ENCODE results near the gene RASEF.

RASEF gene

DNA sequence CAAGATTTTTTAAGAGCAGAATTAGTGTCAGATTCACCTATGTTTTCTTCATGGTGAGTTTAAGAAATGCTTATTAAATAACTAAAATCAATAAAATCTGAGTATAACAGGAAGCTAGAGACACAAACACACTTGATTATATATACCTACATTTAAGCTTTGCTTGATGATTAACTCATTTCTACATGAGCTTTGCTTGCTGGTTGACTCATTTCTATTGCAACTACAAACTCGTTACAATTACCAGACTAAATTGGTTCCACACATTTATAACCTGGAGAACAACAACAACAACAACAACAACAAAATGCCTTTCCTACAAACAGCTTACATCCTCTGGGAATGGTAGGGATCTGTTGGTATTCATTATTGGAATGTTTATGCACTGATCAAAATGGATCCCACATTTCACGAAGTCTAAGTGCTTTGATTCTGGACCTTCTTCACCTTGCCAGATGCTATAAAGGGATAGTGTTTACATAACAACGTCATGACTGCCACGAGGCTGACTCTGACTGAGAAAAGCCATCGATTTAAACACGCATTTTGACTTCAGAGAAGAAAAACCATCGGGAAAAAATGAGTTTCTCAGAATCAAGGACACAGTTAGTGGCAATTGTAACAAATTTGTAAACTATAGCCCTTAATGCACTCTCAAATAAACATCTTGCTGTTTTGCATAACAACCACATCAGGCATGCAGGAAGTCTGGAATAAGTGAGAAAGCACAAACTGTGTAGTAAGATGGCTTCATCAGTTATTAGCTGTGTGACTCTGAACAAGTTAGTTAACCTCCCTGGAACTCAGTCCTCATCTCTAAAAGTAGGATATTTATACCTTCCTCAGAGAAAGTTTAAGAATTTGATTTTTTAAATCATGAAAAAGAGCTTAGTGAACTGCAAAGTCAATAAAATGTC lies 49.8 kb downstream of the RASEF start:
- DNase-seq: no peak

DNA sequence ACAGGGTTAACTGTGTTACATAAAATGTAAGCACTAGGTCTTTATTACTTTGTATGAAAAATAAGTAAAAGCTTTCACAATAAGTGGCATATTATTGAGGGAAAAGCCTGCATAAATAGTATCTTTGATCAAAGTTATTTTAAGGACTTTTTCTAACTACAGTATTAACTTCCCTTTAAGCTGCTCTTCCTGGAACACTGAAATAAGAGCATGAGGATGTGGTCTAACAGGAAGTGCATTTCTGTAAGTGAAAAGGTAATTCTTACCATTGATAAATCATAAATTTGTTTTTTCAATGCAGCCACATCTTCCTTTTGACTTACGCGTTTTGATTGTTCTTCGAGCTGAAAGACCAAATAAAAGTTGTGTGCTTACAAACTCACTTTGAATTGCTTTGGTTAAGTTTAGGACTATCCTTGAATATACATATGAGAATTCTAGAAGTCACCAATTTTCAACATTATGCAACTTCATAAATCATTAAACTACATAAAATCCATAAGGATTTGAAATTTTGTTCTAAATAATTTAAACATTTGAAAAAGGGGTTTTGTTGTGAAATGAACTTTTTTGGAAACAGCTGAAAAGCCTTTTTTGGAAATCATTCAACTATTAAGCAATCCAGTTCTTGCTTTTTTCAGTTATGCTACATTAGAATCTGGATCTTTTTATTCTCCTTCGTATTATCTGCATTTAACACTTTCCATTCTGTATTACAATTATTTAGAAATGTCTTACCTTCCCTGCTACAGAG lies 50.6 kb downstream of the RASEF start:
- DNase-seq: no peak

DNA sequence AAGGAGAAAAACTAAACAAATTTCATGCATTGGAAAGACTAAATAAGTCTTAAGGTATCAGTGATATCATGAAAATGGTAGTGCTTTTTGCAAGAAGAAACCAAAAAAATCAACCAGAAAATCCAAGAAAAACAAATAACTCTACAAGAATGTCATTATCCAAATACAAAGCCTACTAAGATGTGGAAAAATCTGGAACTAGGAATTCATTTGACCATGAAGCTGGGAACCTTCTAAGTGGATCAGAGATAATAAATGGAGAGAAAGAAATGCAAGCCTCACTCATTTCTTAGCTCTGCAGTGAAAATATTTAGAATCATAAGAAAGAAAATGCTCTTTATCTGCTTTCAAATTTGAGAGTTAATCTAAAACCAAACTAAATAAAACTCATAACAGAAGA lies 51.3 kb downstream of the RASEF start:
- no peak for DNase-seq

DNA sequence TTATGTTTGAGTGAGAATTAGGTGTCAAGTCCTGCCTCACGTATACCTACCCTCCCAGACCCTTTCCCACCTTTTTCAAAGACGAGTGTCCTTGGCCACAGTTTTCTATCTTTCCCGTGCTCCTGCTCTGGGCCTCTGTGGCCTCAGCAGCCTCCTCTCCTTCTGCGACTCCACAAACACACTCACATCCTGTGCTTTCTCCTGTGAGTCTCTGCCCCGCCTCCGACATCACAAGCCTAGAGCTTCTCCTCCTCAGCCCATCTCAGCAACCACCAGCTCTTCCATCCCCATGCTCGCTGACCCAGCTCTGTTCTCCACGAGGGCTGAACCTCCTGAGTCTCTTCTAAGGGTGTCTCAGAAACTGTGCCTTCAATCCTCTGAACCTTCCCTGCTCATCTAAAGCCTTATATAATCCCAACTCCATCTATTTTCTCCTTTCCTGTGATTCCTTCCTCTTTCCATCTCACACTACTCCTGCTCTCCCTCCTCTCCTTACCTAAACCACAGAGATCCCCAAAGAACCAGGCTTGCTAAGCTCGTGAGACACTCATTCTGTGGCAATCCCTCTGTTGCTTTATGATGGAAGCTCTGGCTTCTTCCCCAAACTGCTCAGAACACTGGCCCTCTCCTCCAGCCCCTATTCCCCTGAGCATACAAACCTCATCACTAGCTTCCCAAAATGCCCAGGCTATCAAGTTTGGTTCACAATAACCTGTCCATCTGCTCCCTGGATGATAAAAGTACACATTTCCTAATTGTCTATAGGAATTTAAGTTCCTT lies 55.2 kb downstream of the RASEF start:
- no peak for DNase-seq

DNA sequence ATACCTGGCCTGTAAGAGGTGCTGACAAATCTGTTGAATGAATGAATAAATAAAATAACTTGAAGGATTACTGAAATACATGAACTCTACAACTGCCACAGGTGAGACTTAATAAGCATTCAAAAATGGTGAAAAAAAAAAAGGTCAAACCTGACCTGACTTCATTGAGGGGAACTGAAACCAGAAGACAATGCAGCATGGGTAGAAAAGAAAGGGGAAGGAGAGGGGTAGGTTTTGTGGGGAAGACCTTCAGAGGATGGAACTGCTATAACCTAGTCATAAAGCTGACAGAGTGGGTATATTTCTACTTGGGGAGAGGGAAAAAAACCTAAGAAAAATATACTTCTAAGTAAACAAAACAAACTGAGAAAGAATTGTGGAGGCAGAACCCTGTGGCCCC lies 56.6 kb downstream of the RASEF start:
- no peak for DNase-seq

DNA sequence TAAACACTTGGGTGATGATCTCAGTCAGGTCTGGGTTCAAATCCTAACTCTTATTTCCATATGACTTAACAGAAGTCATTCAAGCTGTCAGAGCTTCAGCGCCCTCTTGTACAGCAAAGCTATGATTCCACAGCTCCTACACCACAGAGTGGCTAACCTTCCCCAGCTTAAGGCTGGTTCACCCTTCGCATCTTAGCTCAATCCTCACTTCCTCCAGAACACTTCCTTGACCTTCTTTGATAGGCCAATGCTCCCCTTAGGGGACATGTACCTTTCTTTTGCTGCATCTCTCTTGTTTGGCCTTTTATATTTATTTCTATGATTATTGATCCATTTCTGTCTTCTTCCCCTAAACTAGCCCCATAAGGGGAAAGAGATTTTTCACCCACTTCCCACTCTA lies 57.0 kb downstream of the RASEF start:
- no peak for DNase-seq

DNA sequence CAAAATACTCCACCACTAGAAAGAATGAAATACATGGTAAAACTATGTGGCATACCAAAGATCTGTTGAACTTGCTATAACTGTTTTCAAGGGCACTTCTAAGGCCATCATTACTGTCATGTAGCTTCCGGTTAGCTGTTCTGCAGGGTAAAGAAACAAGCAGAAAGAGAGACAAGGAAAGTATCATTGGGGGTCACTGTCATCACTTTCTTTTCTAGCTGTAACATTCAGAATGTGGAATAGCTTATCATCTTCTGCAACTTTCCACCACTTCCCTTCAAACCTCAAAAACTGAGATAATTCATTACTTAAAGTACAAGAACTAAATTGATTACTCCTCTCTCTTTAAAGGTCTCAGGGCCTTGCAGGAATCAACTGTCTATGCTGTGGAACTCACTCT lies 57.6 kb downstream of the RASEF start:
- DNase-seq: no peak

DNA sequence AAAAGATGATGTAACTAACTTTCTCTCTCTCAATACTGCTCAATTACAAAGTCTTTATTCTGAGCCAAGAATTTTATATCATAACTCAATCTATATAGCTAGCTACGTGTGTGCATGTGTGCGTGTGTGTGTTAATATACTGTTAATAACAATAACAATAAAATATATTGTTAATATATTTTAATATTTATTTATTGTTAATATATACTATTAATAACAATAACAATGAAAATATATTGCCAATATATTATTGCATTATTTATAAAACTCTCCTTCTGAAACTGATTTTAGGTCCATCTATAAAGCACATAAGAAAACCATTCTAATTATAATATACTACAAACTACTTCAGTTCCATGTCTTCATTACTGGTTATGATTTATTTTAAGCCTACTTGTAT lies 60.6 kb downstream of the RASEF start:
- DNase-seq: no peak

DNA sequence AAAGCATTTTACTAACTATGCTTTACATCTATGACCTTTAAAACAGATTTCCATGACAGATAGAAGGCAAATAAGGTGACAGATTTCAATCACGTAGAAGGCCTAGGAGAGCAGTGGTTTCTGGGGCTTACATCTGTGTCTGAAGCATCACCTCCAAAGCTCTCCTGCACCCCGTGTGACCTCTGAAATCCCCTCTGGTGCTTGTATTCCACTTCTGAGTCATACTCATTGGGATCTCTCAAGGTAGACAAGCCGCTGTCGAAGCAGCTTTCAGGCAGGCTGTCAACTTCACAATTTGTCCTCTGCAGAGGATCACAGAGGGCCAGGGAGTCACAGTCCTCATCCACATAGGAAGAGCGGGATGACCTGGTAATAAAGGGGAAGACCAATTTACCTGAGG lies 62.2 kb downstream of the RASEF start:
- DNase-seq: no peak

DNA sequence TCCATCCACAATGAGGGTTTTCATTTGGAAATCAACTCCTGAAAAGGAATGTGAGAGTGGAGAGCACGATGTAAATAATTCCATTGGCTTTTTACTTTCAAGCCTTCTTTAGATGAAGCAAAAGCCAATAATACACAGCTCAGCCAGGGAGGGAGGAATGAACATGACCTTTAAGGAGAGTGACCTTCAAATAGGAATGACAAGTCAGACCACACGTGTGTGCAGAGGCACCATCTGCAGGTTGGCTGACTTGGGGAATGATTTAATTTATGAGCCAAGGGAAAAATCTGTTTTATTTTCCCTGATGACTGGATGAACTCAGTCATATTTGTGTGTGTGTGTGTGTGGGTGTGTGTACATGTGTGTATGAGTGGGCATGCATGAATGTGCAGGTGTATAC lies 64.5 kb downstream of the RASEF start:
- no peak for DNase-seq

DNA sequence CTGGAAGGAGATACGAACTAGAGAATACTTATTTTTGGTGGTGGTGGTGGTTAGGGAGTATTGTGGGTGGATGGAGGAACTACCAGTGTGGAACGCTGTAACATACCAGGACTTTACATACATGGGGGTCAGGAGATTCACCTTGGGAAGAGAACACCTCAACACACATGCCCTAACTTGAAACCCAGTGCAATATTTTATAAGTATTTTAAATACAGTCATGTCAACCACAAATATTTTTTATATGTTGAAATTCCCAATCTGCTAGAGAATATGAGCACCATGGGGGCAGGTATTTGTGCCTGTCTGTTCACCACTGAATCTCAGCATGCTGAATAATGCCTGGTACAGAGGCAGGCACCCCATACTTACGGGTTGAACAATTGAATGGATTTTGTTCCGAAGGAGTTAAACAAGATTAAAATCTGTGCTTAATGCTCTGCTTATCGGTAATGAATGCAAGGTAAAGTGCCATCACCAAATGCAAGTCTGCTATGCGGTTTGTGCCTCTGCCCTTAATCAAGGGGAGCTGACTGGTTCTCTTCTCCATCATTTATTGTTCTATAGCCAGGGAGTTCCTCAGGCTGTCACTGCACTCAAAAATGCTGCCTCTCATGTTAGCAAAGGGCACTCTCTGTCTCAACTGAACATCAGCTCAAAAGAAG lies 65.3 kb downstream of the RASEF start:
- no peak for DNase-seq

DNA sequence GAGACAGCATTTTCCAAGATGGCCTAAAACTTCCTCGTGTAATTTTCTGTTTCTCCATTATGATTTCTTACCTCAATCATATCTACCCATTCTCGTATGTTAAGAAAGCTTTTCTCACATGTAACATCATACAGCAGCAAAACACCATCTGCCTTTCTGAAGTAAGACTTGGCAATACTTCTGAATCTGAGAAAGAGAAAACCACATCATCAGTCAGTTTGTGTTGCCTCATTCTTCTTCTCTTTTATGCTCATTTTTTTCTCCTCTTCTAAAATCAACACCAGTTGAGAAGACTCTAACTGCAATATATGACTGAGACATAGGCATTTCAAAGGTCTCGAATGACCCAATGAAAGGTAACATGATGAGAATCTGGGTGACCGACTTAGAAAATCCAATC lies 66.0 kb downstream of the RASEF start:
- DNase-seq: no peak

DNA sequence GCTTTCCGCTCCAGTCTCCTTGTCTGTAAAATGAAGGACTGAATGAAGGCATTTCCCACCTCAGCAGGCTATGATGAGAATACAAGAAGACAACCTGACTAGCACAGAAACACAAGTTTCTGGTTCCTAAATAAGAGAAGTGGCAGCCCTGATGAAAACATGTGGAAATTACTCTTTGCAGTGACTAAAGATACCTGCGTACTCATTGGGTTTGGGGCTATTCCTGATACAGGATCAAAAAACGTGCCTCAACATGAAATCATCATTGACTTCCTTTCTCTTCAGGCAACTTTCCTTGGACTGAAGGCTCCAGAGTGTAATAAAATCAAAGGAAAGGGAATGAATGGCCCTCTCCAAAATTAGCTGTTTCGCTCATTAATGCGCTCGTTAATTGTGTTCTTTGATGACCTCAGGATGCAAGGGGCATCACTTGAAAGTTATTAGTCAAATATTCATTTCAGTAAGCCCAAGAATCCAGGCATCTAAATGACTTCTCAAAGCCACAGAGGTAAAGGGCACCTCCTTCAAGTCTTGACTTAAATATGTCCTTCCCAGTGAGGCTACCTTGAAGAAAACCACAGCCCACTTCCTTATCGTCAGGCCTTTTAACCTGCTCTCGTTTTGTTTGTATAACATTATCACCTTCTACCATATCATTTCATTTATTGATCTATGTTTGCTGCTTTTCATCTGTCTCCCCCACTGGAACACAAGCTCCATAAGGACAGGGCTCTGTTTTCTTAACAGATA lies 68.9 kb downstream of the RASEF start:
- DNase-seq: no peak

DNA sequence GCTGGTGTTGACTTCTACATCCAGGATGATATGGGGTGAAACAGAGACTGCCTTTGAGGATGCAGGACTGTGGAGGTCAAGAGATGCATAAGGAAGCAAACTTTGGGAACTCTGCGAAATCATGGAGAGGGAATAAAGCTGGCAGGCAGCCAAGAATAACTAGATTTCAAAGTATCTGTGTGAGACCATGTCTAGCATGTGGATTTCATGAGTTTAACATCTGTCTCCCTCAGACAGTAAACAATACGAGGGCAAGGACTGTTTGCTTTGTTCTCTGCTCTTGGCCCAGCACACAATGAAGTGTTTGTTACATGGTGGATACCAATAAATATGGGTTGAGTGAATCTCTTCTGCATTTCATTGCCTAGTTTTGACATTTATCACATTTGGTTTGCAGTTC lies 71.3 kb downstream of the RASEF start:
- DNase-seq: no peak

DNA sequence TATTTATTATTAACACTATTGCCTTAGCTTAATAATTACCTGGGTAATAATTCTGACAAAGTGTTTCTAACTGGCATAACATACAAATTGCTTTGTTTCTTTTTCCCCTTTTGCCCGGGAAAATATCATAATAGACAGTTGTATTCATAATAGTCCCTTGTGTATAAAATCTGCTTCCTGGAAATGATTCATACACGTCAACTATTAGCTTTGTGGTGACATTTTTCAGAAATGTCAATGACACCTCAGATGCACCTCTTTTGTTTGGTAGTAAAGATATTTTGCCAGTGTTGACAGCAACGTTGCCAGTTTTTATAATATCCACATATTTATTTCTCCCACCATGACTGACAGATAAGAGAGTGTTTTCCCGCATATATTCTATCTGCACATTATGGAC lies 73.0 kb downstream of the RASEF start:
- no peak for DNase-seq

DNA sequence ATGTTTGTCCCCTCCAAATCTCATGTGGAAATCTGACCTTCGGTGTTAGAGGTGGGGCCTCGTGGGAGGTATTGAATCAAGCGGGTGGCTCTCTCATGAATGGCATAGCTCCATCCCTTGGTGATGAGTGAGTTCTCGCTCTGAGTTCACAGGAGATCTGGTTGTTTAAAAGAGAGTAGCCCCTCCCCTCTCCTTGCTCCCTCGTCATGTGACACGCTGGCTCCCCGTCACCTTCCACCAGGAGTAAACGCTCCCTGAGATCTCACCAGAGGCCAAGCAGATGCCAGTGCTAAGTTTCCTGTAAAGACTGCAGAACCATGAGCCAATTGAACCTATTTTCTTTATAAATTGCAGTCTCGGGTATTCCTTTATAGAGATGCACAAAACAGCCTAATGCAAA lies 74.5 kb downstream of the RASEF start:
- no peak for DNase-seq

DNA sequence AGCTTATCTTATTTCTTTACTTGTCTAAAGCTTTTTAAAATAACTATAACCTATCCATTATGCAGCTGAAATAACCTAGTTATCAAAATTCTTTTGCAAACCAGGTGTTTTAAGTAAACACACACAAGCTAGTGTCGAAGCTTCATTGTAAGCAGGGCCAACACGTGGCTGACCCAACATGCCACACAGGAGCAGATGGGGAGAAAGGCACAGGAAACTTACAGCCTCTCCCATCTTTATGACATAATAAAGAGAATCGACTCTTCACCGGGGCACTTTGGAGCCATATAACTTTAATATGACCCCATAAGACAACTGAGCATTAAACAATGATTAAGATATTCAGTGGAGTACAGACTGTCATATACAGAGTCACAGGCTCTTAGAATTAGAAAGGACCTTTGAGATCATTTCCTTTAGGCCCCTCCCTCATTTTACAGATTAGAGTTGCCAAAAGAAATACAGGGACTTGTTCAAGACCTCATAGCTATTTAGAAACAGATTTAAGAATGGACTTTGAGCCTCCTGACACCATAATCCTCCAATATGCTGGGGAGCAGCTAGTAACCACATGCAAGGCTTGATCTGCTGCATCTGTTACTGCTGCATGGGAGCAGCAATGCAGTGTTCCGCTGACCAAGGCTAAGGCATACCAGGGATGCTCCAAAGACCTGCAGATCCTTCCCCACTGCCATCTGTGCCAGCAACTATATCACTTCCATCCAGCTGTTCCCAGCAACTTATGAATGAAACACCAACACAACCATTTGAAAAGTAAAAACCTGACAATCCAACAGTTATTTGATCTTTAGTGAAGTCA lies 75.4 kb downstream of the RASEF start:
- DNase-seq: no peak

DNA sequence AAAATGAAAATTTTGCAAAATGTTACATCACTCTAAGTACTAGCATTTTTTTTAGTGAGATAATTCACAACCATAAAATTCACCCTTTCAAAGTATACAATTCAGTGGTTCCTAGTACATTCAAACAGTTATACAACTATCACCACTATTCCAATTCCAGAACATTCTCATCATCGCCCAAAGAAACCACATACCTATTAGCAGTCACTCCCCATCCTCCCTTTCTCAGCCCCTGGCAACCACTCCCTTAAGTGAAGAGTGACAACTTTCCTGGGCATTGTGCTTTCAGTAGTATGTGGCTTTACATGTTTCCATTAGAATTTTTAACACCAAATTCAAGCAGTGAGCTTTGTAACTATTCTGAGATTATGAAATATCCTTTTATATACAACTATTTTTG lies 81.4 kb downstream of the RASEF start:
- DNase-seq: no peak

DNA sequence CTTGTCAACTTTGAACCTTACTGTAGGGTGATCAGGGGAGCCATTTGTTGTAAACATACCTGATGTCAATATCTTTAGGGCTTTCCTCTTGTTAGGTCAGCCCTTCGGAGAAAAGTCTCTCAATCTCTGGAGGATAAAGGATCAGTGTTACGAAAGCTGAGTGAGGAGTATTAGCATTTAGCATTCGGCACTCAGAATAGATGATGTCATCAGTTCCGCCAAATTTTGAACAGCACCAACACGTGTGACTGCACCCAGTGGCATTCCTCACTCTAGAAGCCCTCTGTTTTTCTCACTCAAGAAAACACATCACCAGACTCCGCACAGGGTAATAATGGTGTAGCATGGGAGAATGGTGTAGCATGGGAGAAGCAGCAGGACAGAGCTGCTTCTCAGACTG lies 87.8 kb downstream of the RASEF start:
- DNase-seq: no peak

DNA sequence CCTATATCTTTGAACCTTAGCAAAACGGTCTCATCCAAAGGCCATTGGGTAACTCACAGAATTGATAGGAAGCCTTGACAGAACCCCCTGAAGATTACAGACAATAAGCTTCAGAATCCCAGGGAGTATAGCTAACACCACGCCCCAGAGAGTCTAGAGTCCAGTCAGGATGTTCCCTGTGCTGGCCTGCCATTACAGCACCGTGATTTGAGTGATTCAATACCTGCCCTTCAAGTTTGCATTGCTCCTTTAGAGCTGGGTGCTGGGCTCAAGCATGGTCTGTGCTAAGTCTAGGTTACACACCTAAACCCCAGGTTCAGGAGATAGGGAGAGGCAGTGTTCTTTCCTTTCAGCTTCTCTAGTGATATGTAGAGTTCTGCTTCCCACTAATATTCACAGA lies 90.5 kb downstream of the RASEF start:
- no peak for DNase-seq

DNA sequence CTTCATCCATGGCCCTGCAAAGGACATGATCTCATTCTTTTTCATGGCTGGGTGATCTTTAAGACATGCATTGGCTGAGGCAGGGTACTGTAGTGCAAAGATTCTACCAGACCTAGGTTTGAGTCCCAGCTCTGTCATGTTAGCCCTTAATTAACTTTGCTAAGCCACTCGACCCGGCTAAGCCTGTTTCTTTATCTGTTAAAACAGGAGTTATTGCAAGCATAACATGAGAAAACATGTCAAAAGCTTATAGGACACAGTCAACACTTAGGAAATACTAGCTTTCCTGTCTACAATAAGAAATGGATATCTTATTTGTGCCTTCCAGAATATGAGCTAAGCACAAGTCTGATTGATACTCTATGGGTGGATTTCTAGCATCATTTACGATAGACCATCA lies 92.6 kb downstream of the RASEF start:
- no peak for DNase-seq

Data from CD4-positive, alpha-beta T cell treated with Interferon alpha-2 for 1 hour (primary cell).